K562 (cell line): ENCODE data around the gene PIK3CB. TPM values are rescaled to one million over a fixed set of nuclear protein-coding genes. Genes with fewer than 3 reads are reported as not detected.

Experiments used
- ARID1B ChIP-seq: fragments of 450-650 bp; IDR thresholded peaks from 2 replicates; pipeline ENCODE4 v1.6.1; 2016; ENCODE audit warnings: antibody characterized with exemption, mild to moderate bottlenecking, inconsistent platforms
- CHD4 ChIP-seq: fragments of 200-600 bp; sonication (generic); IDR thresholded peaks from 3 replicates; pipeline ENCODE4 v1.6.1; 2012; ENCODE audit warnings: low read depth, mild to moderate bottlenecking, mixed read lengths, low read length, inconsistent platforms; ENCODE audit not compliant: insufficient read depth, insufficient replicate concordance, poor library complexity, severe bottlenecking
- EGR1 ChIP-seq: fragments of 450-650 bp; conservative IDR thresholded peaks from 2 replicates; pipeline ENCODE4 v1.6.1; 2017; ENCODE audit warnings: mild to moderate bottlenecking
- ELF1 ChIP-seq: fragments of 200-800 bp; sonication (Bioruptor generic); IDR thresholded peaks from 2 replicates; pipeline ENCODE4 v1.6.1; 2016; ENCODE audit warnings: missing genetic modification characterization, missing compliant biosample characterization
- ETS2 ChIP-seq: IDR thresholded peaks from 2 replicates; pipeline ENCODE4 v1.6.1; 2016; ENCODE audit warnings: borderline replicate concordance, missing genetic modification characterization, mild to moderate bottlenecking, moderate library complexity, missing compliant biosample characterization; ENCODE audit not compliant: poor library complexity, severe bottlenecking
- FIP1L1 ChIP-seq: fragments of 200-400 bp; formaldehyde crosslinking; IDR thresholded peaks from 2 replicates; pipeline ENCODE4 v1.6.1; 2018; ENCODE audit warnings: mild to moderate bottlenecking, low read depth, low read length; ENCODE audit not compliant: poor library complexity, severe bottlenecking
- GATAD2B ChIP-seq: fragments of 450-650 bp; IDR thresholded peaks from 2 replicates; pipeline ENCODE4 v1.6.1; 2017; ENCODE audit warnings: mild to moderate bottlenecking, borderline replicate concordance
- HINFP ChIP-seq: fragments of 450-650 bp; conservative IDR thresholded peaks from 2 replicates; pipeline ENCODE4 v1.6.1; 2016; ENCODE audit warnings: missing genetic modification characterization, low read depth, mild to moderate bottlenecking, control low read depth, missing compliant biosample characterization
- KLF10 ChIP-seq: fragments of 250-450 bp; sonication (Bioruptor Pico); IDR thresholded peaks from 2 replicates; pipeline ENCODE4 v1.6.1; 2021; ENCODE audit warnings: matching md5 sums
- MXI1 ChIP-seq: IDR thresholded peaks from 2 replicates; pipeline ENCODE4 v1.6.1; 2011; ENCODE audit warnings: low read depth, mild to moderate bottlenecking, improper control_type of control experiment, low read length
- NFRKB ChIP-seq: fragments of 450-650 bp; IDR thresholded peaks from 2 replicates; pipeline ENCODE4 v1.6.1; 2016; ENCODE audit warnings: low read depth
- OTX1 ChIP-seq: fragments of 450-650 bp; formaldehyde crosslinking; IDR thresholded peaks from 2 replicates; pipeline ENCODE4 v1.4.0; 2022; ENCODE audit warnings: mild to moderate bottlenecking
- PTRF ChIP-seq: fragments of 450-650 bp; IDR thresholded peaks from 2 replicates; pipeline ENCODE4 v1.6.1; 2016; ENCODE audit warnings: mild to moderate bottlenecking, missing genetic modification characterization, missing compliant biosample characterization
- VEZF1 ChIP-seq: fragments of 200-800 bp; sonication (Bioruptor generic); IDR thresholded peaks from 2 replicates; pipeline ENCODE4 v1.6.1; 2017; ENCODE audit warnings: missing genetic modification characterization, missing compliant biosample characterization
- XRCC5 ChIP-seq: fragments of 200-400 bp; formaldehyde crosslinking; IDR thresholded peaks from 2 replicates; pipeline ENCODE4 v1.6.1; 2017; ENCODE audit warnings: low read depth, mild to moderate bottlenecking, low read length
- ZNF212 ChIP-seq: fragments of 450-650 bp; formaldehyde crosslinking; IDR thresholded peaks from 2 replicates; pipeline ENCODE4 v1.4.0; 2020; ENCODE audit warnings: mild to moderate bottlenecking
- ZNF431 ChIP-seq: sonication (generic); formaldehyde crosslinking; IDR thresholded peaks from 2 replicates; pipeline ENCODE4 v1.8.0; 2022; ENCODE audit warnings: mild to moderate bottlenecking, missing genetic modification reagents
- polyA plus RNA-seq, 8 experiments: library from polyadenylated mRNA; depleted of rRNA in 4 of 8; stranded (reverse) in 5 of 8; unstranded in 3 of 8; fragments of >200 nt; fragmentation: Nextera tagmentation in 2 of 8; fragmentation: Illumina TruSeq in 1 of 8; extraction: Ambion mirVana in 2 of 8; extraction: Trizol in 1 of 8; gene quantifications; 2 replicates each; pipeline versions ENCODE4 v1.2.1 to v1.2.3, GENCODE V29; 2011 to 2014; ENCODE audit warnings: inconsistent platforms in 1 of 8, missing spikeins in 1 of 8
- total RNA-seq, 7 experiments: library from RNA; depleted of rRNA in 6 of 7; stranded (reverse); fragments of >200 nt in 6 of 7; fragmentation: Illumina TruSeq in 2 of 7; extraction: Trizol in 2 of 7; gene quantifications; 2 replicates each; pipeline versions ENCODE4 v1.2.1 to v1.2.3, GENCODE V29; 2011 to 2021; ENCODE audit warnings: low replicate concordance in 1 of 7

The PIK3CB gene
- total and polyA plus RNA-seq, 9 of the 15 experiments (the other 6 are each of a cell fraction or from before 2014, with no cell fraction given), result 15.3 to 62.6 (median 28.3) TPM

- TF ChIP-seq HINFP (peak; percentile 72; the same call in 1 of the 2 replicates), ELF1 (tag) (0 out of 2 replicates have a peak, but pooled peaks have one; percentile 11), XRCC5 (no peak), ARID1B (peak; percentile 100), PTRF (tag) (no peak), KLF10 (CRISPR knock-in tag) (no peak), FIP1L1 (no peak), EGR1 (peak; percentile 72; the same call in 1 of the 2 replicates), OTX1 (CRISPR knock-in tag) (no peak), GATAD2B (peak; percentile 86), ZNF431 (CRISPR knock-in tag) (no peak), CHD4 (no peak), MXI1 (no peak), NFRKB (peak; percentile 98), VEZF1 (CRISPR knock-in tag) (peak; percentile 41; the same call in 1 of the 2 replicates), ZNF212 (CRISPR knock-in tag) (no peak), ETS2 (tag) (no peak)
These were observed 41.3 kb upstream of the PIK3CB start (continued) for GRCh38 chr3:138875754-138876664.
